GM12878 (cell line): ENCODE measurements around the gene RASAL3. TPM values are rescaled to one million over a fixed set of nuclear protein-coding genes. Genes with fewer than 3 reads are reported as not detected.
A peak's percentile ranks its signal among the peaks of the same experiment; 100 is the strongest.

ENCODE experiments used
- BACH1 ChIP-seq: fragments of 450-650 bp; IDR thresholded peaks from 2 replicates; pipeline ENCODE4 v1.6.1; 2017; ENCODE audit warnings: mild to moderate bottlenecking, borderline replicate concordance
- CBFB ChIP-seq: IDR thresholded peaks from 2 replicates; pipeline ENCODE4 v1.6.1; 2016; ENCODE audit warnings: antibody characterized with exemption, low read depth
- LARP7 ChIP-seq: fragments of 450-650 bp; IDR thresholded peaks from 2 replicates; pipeline ENCODE4 v1.6.1; 2017; ENCODE audit warnings: mild to moderate bottlenecking
- MEF2A ChIP-seq: IDR thresholded peaks from 2 replicates; pipeline ENCODE4 v1.6.1; 2011; ENCODE audit warnings: low read depth, mild to moderate bottlenecking, low read length, moderate library complexity; ENCODE audit not compliant: insufficient read depth
- NBN ChIP-seq: fragments of 450-650 bp; IDR thresholded peaks from 2 replicates; pipeline ENCODE4 v1.6.1; 2016
- NFXL1 ChIP-seq: fragments of 450-650 bp; IDR thresholded peaks from 2 replicates; pipeline ENCODE4 v1.6.1; 2017; ENCODE audit warnings: antibody characterized with exemption, mild to moderate bottlenecking, borderline replicate concordance
- NRF1 ChIP-seq: conservative IDR thresholded peaks from 2 replicates; pipeline ENCODE4 v1.6.1; 2011; ENCODE audit warnings: mild to moderate bottlenecking, low read depth, low read length, improper control_type of control experiment
- PAX5 ChIP-seq: IDR thresholded peaks from 2 replicates; pipeline ENCODE4 v1.6.1; 2011; ENCODE audit warnings: low read depth, low read length, borderline replicate concordance
- POLR2AphosphoS2 ChIP-seq: IDR thresholded peaks from 2 replicates; pipeline ENCODE4 v1.6.1; 2011; ENCODE audit warnings: low read depth, mild to moderate bottlenecking, low read length, improper control_type of control experiment, moderate library complexity
- RB1 ChIP-seq: fragments of 450-650 bp; formaldehyde crosslinking; IDR thresholded peaks from 2 replicates; pipeline ENCODE4 v1.6.1; 2017; ENCODE audit warnings: mild to moderate bottlenecking, borderline replicate concordance
- RELA ChIP-seq: fragments of 450-650 bp; IDR thresholded peaks from 2 replicates; pipeline ENCODE4 v1.8.0; 2014; ENCODE audit warnings: borderline replicate concordance; ENCODE audit not compliant: partially characterized antibody
- RUNX3 ChIP-seq: IDR thresholded peaks from 2 replicates; pipeline ENCODE4 v1.6.1; 2012; ENCODE audit warnings: low read length, inconsistent platforms
- SP1 ChIP-seq: IDR thresholded peaks from one replicate; pipeline ENCODE4 v1.6.1; 2011; ENCODE audit warnings: low read depth, low read length
- SUPT20H ChIP-seq: IDR thresholded peaks from 2 replicates; pipeline ENCODE4 v1.6.1; 2011; ENCODE audit warnings: low read depth, mild to moderate bottlenecking, low read length, moderate library complexity, borderline replicate concordance; ENCODE audit not compliant: control insufficient read depth
- TCF7 ChIP-seq: IDR thresholded peaks from 2 replicates; pipeline ENCODE4 v1.6.1; 2014; ENCODE audit warnings: antibody characterized with exemption, borderline replicate concordance
- ZBED1 ChIP-seq: IDR thresholded peaks from 2 replicates; pipeline ENCODE4 v1.6.1; 2016; ENCODE audit warnings: borderline replicate concordance
- ZNF207 ChIP-seq: fragments of 450-650 bp; IDR thresholded peaks from 2 replicates; pipeline ENCODE4 v1.6.1; 2014; ENCODE audit warnings: antibody characterized with exemption, mild to moderate bottlenecking, borderline replicate concordance
- ZNF217 ChIP-seq: fragments of 450-650 bp; IDR thresholded peaks from 2 replicates; pipeline ENCODE4 v1.6.1; 2017; ENCODE audit warnings: antibody characterized with exemption, mild to moderate bottlenecking
- polyA plus RNA-seq, 11 experiments: library from polyadenylated mRNA; depleted of rRNA in 4 of 11; unstranded in 6 of 11; stranded (reverse) in 5 of 11; fragments of >200 nt; fragmentation: Nextera tagmentation in 4 of 11; fragmentation: Illumina TruSeq in 1 of 11; extraction: Ambion mirVana in 4 of 11; extraction: Trizol in 1 of 11; gene quantifications; 1 replicate in 1 of 11; 2 replicates in 10 of 11; pipeline versions ENCODE4 v1.2.1 to v1.2.3, GENCODE V29; 2011 to 2016; ENCODE audit warnings: inconsistent platforms in 2 of 11, missing spikeins in 2 of 11, low read depth in 1 of 11
- total RNA-seq, 4 experiments: library from RNA; depleted of rRNA in 3 of 4; stranded (reverse); fragments of >200 nt in 3 of 4; fragmentation: Illumina TruSeq in 1 of 4; extraction: Trizol in 1 of 4; gene quantifications; 2 replicates each; pipeline versions ENCODE4 v1.2.1 to v1.2.3, GENCODE V29; 2013 to 2021
- TF ChIP-seq, protein P1 (sequence below): fragments of 450-650 bp; IDR thresholded peaks from 2 replicates; pipeline ENCODE4 v1.6.1; 2016; ENCODE audit warnings: mild to moderate bottlenecking
- TF ChIP-seq, protein P2 (sequence below): fragments of 450-650 bp; formaldehyde crosslinking; IDR thresholded peaks from 2 replicates; pipeline ENCODE4 v1.4.0; 2020; ENCODE audit warnings: mild to moderate bottlenecking, moderate library complexity
- TF ChIP-seq, protein P3 (sequence below): IDR thresholded peaks from 2 replicates; pipeline ENCODE4 v1.6.1; 2011; ENCODE audit warnings: mild to moderate bottlenecking, low read depth, low read length, moderate library complexity; ENCODE audit not compliant: insufficient replicate concordance

The RASAL3 gene
- total and polyA plus RNA-seq, 10 of the 15 experiments (the other 5 are each of a cell fraction or from before 2014, with no cell fraction given) = 1.7 to 81.3 (median 23.2) TPM

DNA sequence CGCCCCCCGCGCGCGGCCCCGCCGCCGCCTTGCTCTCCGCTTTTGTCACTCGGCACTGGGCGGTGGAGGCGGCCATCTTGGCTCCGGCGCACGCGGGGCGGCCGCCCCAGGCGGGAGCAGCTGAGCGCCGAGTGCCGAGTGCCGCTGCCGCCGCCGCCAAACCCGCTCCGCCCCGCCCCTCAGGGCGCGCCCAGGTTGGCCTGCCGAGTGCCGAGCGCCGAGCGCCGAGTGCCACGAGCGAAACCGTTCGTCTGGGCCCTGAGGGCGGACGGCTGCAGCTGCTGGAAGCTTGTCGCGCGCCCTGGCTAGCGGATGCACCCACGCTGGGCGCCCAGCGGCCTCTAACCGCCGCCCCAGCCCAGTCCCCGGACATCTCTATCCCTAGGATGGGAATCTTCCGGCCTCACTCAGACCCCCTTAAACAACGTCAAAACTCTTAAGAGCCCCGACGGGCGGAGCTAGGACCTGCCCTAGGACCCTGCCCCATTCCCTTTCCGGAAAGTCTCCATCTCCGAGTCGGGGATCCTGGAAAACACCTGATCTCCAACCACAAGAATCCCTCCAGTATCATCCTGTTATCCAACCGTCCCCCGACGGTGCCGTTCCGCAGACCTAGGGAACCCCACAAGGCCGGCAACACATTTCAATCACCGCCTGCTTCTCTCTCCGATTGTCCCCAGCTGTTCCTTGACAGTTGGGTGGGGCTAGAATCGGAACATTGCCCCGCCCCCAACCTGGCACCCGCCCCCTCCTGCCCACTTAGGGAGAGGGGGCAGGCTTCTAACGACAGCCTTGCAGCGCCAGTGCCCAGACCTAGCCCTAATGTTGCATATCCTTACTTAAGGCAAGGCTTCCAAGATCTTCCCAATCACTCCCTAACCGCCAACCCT, 31.5 kb downstream of the RASAL3 start (continued):
- TF ChIP-seq NBN (peak; percentile 59; the same call in 1 of the 2 replicates), TCF7 (no peak), CBFB (no peak), SUPT20H (no peak), LARP7 (peak; percentile 91), NRF1 (no peak), RB1 (peak; percentile 97), ZNF207 (peak; percentile 98; the same call in 1 of the 2 replicates), NFXL1 (peak; percentile 48; the same call in 1 of the 2 replicates), RELA (peak; percentile 57), RUNX3 (peak; percentile 20; the same call in 1 of the 2 replicates), PAX5 (peak; percentile 21; the same call in 1 of the 2 replicates), BACH1 (peak; percentile 77; the same call in 1 of the 2 replicates), ZNF217 (peak; percentile 60; the same call in 1 of the 2 replicates), POLR2AphosphoS2 (peak; percentile 96), ZBED1 (no peak), MEF2A (0 out of 2 replicates have a peak, but pooled peaks have one; percentile 3), SP1 (peak; percentile 76)
- TF ChIP-seq, protein P1, sequence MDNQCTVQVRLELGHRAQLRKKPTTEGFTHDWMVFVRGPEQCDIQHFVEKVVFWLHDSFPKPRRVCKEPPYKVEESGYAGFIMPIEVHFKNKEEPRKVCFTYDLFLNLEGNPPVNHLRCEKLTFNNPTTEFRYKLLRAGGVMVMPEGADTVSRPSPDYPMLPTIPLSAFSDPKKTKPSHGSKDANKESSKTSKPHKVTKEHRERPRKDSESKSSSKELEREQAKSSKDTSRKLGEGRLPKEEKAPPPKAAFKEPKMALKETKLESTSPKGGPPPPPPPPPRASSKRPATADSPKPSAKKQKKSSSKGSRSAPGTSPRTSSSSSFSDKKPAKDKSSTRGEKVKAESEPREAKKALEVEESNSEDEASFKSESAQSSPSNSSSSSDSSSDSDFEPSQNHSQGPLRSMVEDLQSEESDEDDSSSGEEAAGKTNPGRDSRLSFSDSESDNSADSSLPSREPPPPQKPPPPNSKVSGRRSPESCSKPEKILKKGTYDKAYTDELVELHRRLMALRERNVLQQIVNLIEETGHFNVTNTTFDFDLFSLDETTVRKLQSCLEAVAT = peak; percentile 100
- TF ChIP-seq, protein P2, sequence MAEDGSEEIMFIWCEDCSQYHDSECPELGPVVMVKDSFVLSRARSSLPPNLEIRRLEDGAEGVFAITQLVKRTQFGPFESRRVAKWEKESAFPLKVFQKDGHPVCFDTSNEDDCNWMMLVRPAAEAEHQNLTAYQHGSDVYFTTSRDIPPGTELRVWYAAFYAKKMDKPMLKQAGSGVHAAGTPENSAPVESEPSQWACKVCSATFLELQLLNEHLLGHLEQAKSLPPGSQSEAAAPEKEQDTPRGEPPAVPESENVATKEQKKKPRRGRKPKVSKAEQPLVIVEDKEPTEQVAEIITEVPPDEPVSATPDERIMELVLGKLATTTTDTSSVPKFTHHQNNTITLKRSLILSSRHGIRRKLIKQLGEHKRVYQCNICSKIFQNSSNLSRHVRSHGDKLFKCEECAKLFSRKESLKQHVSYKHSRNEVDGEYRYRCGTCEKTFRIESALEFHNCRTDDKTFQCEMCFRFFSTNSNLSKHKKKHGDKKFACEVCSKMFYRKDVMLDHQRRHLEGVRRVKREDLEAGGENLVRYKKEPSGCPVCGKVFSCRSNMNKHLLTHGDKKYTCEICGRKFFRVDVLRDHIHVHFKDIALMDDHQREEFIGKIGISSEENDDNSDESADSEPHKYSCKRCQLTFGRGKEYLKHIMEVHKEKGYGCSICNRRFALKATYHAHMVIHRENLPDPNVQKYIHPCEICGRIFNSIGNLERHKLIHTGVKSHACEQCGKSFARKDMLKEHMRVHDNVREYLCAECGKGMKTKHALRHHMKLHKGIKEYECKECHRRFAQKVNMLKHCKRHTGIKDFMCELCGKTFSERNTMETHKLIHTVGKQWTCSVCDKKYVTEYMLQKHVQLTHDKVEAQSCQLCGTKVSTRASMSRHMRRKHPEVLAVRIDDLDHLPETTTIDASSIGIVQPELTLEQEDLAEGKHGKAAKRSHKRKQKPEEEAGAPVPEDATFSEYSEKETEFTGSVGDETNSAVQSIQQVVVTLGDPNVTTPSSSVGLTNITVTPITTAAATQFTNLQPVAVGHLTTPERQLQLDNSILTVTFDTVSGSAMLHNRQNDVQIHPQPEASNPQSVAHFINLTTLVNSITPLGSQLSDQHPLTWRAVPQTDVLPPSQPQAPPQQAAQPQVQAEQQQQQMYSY (CRISPR knock-in tag) = no peak
- TF ChIP-seq, protein P3, sequence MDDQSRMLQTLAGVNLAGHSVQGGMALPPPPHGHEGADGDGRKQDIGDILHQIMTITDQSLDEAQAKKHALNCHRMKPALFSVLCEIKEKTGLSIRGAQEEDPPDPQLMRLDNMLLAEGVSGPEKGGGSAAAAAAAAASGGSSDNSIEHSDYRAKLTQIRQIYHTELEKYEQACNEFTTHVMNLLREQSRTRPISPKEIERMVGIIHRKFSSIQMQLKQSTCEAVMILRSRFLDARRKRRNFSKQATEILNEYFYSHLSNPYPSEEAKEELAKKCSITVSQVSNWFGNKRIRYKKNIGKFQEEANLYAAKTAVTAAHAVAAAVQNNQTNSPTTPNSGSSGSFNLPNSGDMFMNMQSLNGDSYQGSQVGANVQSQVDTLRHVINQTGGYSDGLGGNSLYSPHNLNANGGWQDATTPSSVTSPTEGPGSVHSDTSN = peak; percentile 86
